HG02973 (cell line): ENCODE measurements around the gene EIF4EBP2.

ENCODE experiments used
- ATAC-seq: cut with Tn5 transposase; IDR thresholded peaks from one replicate; pipeline ENCODE4 v1.9.1; 2021; ENCODE audit warnings: moderate library complexity; ENCODE audit not compliant: unreplicated experiment

EIF4EBP2 gene

DNA sequence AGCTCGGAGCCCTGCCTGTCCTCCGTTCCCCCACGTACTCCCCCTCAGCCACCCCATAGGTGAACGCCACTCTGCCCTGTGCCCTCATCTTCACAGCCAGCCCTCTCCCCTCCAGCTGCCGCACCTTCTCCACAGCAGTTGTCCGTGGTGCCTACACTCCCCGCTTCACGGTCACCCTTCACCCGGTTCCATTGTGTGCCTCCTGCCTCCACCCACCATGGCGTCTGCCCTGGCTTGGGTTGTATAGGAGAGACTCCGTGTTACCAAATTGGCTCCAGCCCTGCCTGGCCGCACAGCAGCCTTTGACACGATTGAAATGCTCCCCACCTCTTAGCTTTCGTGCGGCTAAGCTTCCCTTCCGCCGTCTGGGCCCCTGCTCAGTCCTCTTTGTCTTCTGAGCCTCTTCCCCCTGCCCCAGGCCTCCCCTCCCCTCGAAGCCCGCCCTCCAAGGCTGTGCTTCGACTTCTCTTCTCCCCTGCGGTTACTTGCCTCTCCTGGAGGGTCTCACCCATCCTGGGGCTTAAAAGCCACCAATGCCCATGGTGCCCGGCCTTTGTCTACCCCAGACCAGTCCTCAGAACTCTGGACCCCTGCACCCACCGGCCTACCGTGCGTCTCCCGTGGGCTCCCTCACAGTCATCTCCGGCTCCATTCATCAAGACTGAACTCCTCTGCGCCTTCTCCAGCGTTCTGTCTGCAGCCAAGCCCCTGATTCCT, 56.0 kb downstream of the EIF4EBP2 start:
- no peak for ATAC-seq

DNA sequence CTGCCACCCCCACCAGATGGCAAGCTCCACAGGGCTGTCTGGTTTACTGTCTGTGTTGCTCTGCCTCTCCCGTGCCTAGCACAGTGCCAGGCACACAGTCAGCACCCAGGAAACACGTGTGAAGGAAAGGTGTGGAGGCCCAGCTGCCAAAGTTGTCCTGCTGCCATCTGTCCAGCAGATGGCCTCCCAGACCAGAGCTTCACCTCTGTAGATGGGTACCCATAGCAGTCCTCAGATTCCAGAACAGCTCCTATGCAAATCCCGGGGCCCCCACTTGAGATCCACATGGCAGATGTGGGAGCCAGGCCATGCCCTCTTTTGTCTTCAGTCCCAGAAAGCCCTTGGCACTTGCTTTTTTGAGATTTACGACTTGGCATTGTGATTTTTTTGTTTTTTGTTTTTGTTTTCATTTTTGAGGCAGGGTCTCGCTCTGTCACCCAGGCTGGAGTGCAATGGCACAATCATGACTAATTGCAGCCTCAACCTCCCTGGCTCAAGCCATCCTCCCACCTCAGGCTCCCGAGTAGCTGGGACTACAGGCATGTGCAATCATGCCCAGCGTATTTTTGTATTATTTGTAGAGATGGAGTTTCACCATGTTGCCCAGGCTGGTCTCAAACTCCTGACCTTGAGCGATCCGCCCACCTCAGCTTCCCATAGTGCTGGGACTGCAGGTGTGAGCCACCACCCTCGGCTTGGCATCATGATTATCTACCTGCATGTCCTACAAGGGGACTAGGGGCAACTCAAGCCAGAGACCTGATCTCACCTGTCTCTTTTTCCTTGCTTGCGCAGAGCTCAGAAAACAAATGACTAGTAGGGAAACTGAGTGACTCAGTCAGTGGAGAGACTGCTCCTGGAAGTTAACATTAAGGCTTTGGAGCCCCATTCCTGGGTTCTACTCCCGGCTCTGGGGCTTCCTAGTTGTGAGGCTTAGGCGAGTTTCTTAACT, 57.7 kb downstream of the EIF4EBP2 start:
- ATAC-seq, result no peak

DNA sequence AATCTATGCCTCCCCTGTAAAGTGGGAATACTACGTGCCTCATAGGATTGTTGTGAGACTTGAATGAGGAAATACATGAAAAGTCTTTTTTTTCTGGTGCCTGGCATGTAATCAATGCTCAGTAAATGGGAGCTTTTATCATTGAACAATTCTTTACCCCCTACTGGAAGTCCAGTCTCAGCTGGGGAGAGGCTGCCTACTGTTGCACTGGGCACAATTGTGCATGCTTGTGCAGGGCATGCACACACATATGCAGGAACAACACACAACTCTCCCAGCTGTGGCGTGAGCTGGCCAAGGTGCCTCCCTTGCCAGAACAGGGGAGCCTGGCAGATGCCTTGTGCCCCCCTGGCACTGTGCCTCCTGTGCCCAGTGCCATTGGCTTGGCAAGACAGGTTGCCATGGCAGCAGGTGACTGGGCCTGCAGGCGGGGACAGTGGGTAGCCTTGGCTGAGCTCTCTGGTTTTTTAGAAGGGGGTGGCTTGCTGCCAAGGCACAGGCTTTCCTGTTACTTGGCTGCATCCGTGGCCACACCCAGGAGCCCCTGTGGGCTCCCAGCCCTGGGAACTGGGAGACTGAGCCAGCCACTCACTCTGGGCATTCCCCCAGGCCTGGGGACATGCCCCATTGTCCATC, 58.5 kb downstream of the EIF4EBP2 start:
- ATAC-seq, result no peak

DNA sequence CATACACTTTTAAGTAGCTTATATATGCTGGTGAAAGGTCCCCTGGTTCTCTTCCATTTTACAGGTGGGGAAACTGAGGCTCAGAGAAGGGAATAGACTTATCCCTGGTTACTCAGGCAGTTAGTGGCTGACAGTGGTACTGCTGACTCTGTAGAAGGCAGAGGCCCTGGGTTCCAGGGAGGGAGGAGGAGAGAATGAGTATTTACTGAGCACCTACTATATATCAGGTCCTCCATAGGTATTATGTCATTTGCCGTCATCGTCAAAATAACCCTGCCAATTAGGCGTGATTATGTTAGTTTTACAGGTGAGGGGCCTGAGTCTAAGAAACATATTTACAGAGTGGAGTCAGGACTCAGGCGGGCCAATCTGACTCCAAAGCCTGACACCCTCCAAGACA, 61.3 kb downstream of the EIF4EBP2 start:
- ATAC-seq, result no peak

- ATAC-seq, result no peak
These were observed 61.9 kb downstream of the EIF4EBP2 start for GRCh38 chr10:70465832-70466231.

- no peak for ATAC-seq
These were observed 63.0 kb downstream of the EIF4EBP2 start for GRCh38 chr10:70466951-70467350.

- no peak for ATAC-seq
These were observed 69.0 kb downstream of the EIF4EBP2 start for GRCh38 chr10:70472799-70473454.

DNA sequence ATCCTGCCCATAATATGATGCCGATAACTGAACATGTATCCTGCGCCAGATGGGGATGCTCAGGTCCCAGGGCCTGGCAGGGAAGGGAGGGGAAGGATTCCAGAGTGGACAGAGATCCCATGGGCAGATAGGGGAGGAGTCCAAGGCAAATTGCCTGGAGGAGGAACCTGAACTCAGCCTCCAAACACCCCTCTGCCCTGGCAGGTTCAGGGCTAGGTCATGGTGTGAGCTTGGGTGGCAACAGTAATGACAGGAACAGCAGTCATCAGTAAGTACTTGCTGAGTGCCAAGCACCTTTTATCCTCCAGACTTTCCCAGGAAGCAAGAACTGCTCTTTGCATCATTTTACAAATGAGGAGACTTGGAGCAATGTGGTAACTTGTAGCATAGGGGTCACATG, 70.8 kb downstream of the EIF4EBP2 start:
- no peak for ATAC-seq

- no peak for ATAC-seq
These were observed 71.7 kb downstream of the EIF4EBP2 start for GRCh38 chr10:70475661-70476060.

- no peak for ATAC-seq
These were observed 72.5 kb downstream of the EIF4EBP2 start for GRCh38 chr10:70476249-70477035.

DNA sequence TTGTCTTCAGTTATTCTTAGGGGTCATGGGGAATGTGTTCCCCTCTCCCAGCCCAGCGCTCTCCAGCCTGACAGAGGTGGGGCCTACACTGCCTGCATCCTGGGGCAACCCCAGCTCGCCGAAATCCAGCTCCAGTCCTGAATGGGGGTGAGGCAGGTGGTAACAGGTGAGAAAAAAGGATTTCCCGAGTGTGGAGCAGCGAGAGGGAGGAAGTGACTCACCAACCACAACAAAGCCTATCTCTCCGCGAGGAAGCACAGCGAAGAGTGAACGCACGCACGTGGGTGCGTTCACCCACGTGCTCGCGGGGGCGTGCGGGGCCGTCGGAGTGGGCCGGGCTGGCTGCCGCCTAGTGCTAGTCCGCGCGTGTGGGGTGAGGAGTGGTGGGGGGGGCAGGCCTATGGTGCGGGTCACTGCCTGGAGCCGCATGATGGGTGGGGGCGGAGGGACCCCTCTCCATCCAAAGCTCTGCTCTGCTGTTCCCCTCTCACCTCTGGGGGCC, 73.8 kb downstream of the EIF4EBP2 start:
- no peak for ATAC-seq
